Ovary (tissue), 3 donors: Measurements from ENCODE around the gene FUT2.

ENCODE experiments used
- POLR2A ChIP-seq: fragments of 450-650 bp; IDR thresholded peaks from one replicate; pipeline ENCODE4 v1.6.1; 2017; ENCODE audit warnings: antibody characterized with exemption, mild to moderate bottlenecking, moderate library complexity
- TF ChIP-seq, protein P1 (sequence below), 3 donors: fragments of 450-650 bp in 2 of 3; fragments of 200-600 bp in 1 of 3; IDR thresholded peaks; one replicate each; pipeline versions ENCODE4 v1.5.1 to v1.8.0; 2016 to 2022; ENCODE audit warnings: antibody characterized with exemption in 3 of 3, mild to moderate bottlenecking in 1 of 3
- donor health status: DM: no; HTN: no; CAD: no.

DNA sequence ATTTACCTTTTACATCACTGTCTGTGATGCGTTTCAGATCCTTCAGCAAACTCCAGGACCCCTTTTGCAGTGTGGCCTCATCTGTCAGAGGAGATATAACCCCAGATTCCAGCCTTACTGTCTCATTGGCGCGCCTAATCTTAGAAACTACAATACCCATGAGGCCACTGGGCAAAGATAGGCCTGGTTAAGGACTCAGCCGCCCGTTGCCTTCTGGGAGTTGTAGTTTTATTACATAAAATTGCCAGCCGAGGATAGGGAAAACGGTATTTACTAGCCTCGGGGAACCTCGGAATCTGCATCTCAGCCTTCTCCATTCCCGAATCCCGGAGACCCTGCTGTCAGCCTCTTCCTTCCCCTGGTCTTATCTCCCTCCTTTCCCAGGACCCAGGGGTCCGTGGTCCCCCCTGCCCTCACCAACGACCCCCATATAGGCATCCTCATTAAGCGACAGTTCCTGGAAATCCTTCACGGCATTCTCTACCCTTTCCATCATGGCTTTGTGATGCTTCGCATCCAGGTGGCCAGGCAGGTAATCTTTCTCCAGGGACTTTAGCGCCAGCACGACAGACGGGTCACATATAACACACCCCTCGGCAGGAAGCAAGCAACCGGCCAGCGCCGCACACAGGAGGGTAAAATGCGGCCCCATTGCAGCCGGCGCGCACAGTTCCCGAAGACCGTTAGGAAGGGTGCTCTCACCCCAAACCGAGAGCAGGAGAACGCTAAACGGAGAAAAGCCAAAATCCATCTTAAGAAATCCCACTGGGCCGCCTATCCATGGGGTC, 49.6 kb downstream of the FUT2 start:
- TF ChIP-seq, protein P1, sequence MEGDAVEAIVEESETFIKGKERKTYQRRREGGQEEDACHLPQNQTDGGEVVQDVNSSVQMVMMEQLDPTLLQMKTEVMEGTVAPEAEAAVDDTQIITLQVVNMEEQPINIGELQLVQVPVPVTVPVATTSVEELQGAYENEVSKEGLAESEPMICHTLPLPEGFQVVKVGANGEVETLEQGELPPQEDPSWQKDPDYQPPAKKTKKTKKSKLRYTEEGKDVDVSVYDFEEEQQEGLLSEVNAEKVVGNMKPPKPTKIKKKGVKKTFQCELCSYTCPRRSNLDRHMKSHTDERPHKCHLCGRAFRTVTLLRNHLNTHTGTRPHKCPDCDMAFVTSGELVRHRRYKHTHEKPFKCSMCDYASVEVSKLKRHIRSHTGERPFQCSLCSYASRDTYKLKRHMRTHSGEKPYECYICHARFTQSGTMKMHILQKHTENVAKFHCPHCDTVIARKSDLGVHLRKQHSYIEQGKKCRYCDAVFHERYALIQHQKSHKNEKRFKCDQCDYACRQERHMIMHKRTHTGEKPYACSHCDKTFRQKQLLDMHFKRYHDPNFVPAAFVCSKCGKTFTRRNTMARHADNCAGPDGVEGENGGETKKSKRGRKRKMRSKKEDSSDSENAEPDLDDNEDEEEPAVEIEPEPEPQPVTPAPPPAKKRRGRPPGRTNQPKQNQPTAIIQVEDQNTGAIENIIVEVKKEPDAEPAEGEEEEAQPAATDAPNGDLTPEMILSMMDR (IDR thresholded peaks at IDR 0.05) = no peak
- no peak for TF ChIP-seq POLR2A
